ENCODE measurements around the gene RASIP1.
A peak's percentile ranks its signal among the peaks of the same experiment; 100 is the strongest.
"Not testable (repeated sequence)": the region's sequence is repeated elsewhere in the genome, so short reads cannot be mapped to it uniquely, and the experiment has no call there.

The RASIP1 gene

GRCh38 chr19:48740164-48740972, at the start of gene RASIP1:
Gene RASIP1, minus strand, starts transcription at chr19:48740610. Its CDS starts 328 bp downstream, at chr19:48740282.
- DNase-seq: no peak

GRCh38 chr19:48787331-48787730, 46.9 kb upstream of the RASIP1 start:
- DNase-seq: not testable (repeated sequence)

GRCh38 chr19:48786422-48786821, 46.0 kb upstream of the RASIP1 start:
- not testable (repeated sequence) for DNase-seq

GRCh38 chr19:48784527-48784926, 44.1 kb upstream of the RASIP1 start:
- peak; percentile 60 for DNase-seq

GRCh38 chr19:48780631-48781391, 40.4 kb upstream of the RASIP1 start:
- peak; percentile 67 for DNase-seq

GRCh38 chr19:48779636-48780035, 39.2 kb upstream of the RASIP1 start:
- no peak for DNase-seq

- DNase-seq: no peak
These were observed 37.3 kb upstream of the RASIP1 start for GRCh38 chr19:48777720-48778119.

GRCh38 chr19:48777139-48777538, 36.7 kb upstream of the RASIP1 start:
- DNase-seq: no peak

- DNase-seq: peak; percentile 16
These were observed 32.1 kb upstream of the RASIP1 start for GRCh38 chr19:48772503-48772953.

- no peak for DNase-seq
These were observed 30.5 kb upstream of the RASIP1 start for GRCh38 chr19:48770734-48771472.

GRCh38 chr19:48770266-48770665, 29.9 kb upstream of the RASIP1 start:
- no peak for DNase-seq

- DNase-seq: no peak
These were observed 28.7 kb upstream of the RASIP1 start for GRCh38 chr19:48768994-48769713.

- DNase-seq: not testable (repeated sequence)
These were observed 27.9 kb upstream of the RASIP1 start for GRCh38 chr19:48768171-48768753.

GRCh38 chr19:48765816-48766215, 25.4 kb upstream of the RASIP1 start:
- DNase-seq: not testable (repeated sequence)

GRCh38 chr19:48760504-48761205, 20.2 kb upstream of the RASIP1 start:
- DNase-seq: no peak

GRCh38 chr19:48757741-48758144, 17.3 kb upstream of the RASIP1 start:
- no peak for DNase-seq

- DNase-seq: no peak
These were observed 16.8 kb upstream of the RASIP1 start for GRCh38 chr19:48757089-48757675.

GRCh38 chr19:48756686-48757085, 16.3 kb upstream of the RASIP1 start:
- no peak for DNase-seq

GRCh38 chr19:48756212-48756611, 15.8 kb upstream of the RASIP1 start:
- no peak for DNase-seq

- no peak for DNase-seq
These were observed 15.4 kb upstream of the RASIP1 start for GRCh38 chr19:48755787-48756186.

- peak; percentile 71 for DNase-seq
These were observed 14.8 kb upstream of the RASIP1 start, which contains the start of gene FGF21 for GRCh38 chr19:48755084-48755641. Gene FGF21, plus strand, starts transcription at chr19:48755524. Its CDS starts 713 bp downstream, at chr19:48756237.

Measured in DMS53 (cell line).